Liver (tissue), 9 donors: Measurements from ENCODE around the gene RHNO1. TPM values are rescaled to one million over a fixed set of nuclear protein-coding genes. Genes with fewer than 3 reads are reported as not detected.
"Not testable (repeated sequence)": the region's sequence is repeated elsewhere in the genome, so short reads cannot be mapped to it uniquely, and the experiment has no call there.

Experiments used
- DNase-seq: peaks from one replicate; pipeline ENCODE4 v3.0.0-alpha.2; 2017; ENCODE audit warnings: low spot score
- H3K27ac ChIP-seq, 2 donors: one replicate each; pipeline ENCODE4 v1.7.0; 2013; ENCODE audit warnings: inconsistent platforms in 2 of 2, low read length in 2 of 2, control low read depth in 1 of 2, low read depth in 1 of 2, mild to moderate bottlenecking in 1 of 2
- H3K27me3 ChIP-seq, 4 donors: one replicate each; pipeline versions ENCODE4 v1.6.1 to v1.7.0; 2013; ENCODE audit warnings: low read length in 3 of 4, inconsistent platforms in 1 of 4, mild to moderate bottlenecking in 1 of 4, moderate library complexity in 1 of 4; ENCODE audit not compliant: control insufficient read depth in 4 of 4, insufficient read depth in 4 of 4
- H3K36me3 ChIP-seq, 4 donors: one replicate each; pipeline versions ENCODE4 v1.6.1 to v1.7.0; 2013; ENCODE audit warnings: low read length in 3 of 4, mild to moderate bottlenecking in 3 of 4, low read depth in 1 of 4, moderate library complexity in 1 of 4; ENCODE audit not compliant: control insufficient read depth in 4 of 4, insufficient read depth in 3 of 4
- H3K4me1 ChIP-seq, 4 donors: one replicate each; pipeline versions ENCODE4 v1.6.1 to v1.7.0; 2013; ENCODE audit warnings: low read length in 3 of 4, mild to moderate bottlenecking in 3 of 4, moderate library complexity in 1 of 4; ENCODE audit not compliant: control insufficient read depth in 4 of 4, insufficient read depth in 4 of 4
- H3K4me3 ChIP-seq, 3 donors: one replicate each; pipeline versions ENCODE4 v1.6.1 to v1.7.0; 2013; ENCODE audit warnings: low read length in 3 of 3, control low read depth in 1 of 3, low read depth in 1 of 3, mild to moderate bottlenecking in 1 of 3
- H3K9ac ChIP-seq, 2 donors: one replicate each; pipeline ENCODE4 v1.7.0; 2013; ENCODE audit warnings: low read length in 2 of 2, mild to moderate bottlenecking in 2 of 2, moderate library complexity in 2 of 2, control low read depth in 1 of 2, low read depth in 1 of 2
- H3K9me3 ChIP-seq, 4 donors: one replicate each; pipeline versions ENCODE4 v1.6.1 to v1.7.0; 2013; ENCODE audit warnings: low read length in 3 of 4; ENCODE audit not compliant: control insufficient read depth in 4 of 4
- CTCF ChIP-seq: fragments of 150-350 bp; IDR thresholded peaks from 2 replicates; pipeline ENCODE4 v1.5.1; 2017; ENCODE audit warnings: improper control_type of control experiment, low read depth, low read length; ENCODE audit not compliant: missing input control
- EGR1 ChIP-seq, 2 donors: IDR thresholded peaks; 2 replicates each; pipeline ENCODE4 v1.6.1; 2016 to 2018; ENCODE audit warnings: antibody characterized with exemption in 2 of 2, low read depth in 2 of 2
- FOXA1 ChIP-seq: IDR thresholded peaks from 2 replicates; pipeline ENCODE4 v1.6.1; 2016; ENCODE audit warnings: antibody characterized with exemption
- FOXA2 ChIP-seq: IDR thresholded peaks from 2 replicates; pipeline ENCODE4 v1.6.1; 2016; ENCODE audit warnings: antibody characterized with exemption
- GABPA ChIP-seq, 2 donors: IDR thresholded peaks in 1 of 2; conservative IDR thresholded peaks in 1 of 2; 2 replicates each; pipeline ENCODE4 v1.6.1; 2016; ENCODE audit warnings: antibody characterized with exemption in 2 of 2, mild to moderate bottlenecking in 1 of 2, moderate library complexity in 1 of 2
- HNF4A ChIP-seq, 2 donors: conservative IDR thresholded peaks; 2 replicates each; pipeline ENCODE4 v1.6.1; 2016; ENCODE audit warnings: antibody characterized with exemption in 2 of 2, mild to moderate bottlenecking in 2 of 2
- HNF4G ChIP-seq: IDR thresholded peaks from 2 replicates; pipeline ENCODE4 v1.6.1; 2016; ENCODE audit warnings: antibody characterized with exemption
- JUND ChIP-seq, 2 donors: IDR thresholded peaks; 2 replicates each; pipeline ENCODE4 v1.6.1; 2016; ENCODE audit warnings: antibody characterized with exemption in 2 of 2
- MAX ChIP-seq: IDR thresholded peaks from 2 replicates; pipeline ENCODE4 v1.6.1; 2016; ENCODE audit warnings: antibody characterized with exemption
- NR2F2 ChIP-seq: IDR thresholded peaks from 2 replicates; pipeline ENCODE4 v1.6.1; 2016; ENCODE audit warnings: antibody characterized with exemption
- RAD21 ChIP-seq, 2 donors: IDR thresholded peaks; 2 replicates each; pipeline ENCODE4 v1.6.1; 2016; ENCODE audit warnings: antibody characterized with exemption in 2 of 2, mild to moderate bottlenecking in 2 of 2
- RXRA ChIP-seq, 2 donors: IDR thresholded peaks; 2 replicates each; pipeline ENCODE4 v1.6.1; 2017 to 2018; ENCODE audit warnings: antibody characterized with exemption in 2 of 2, mild to moderate bottlenecking in 1 of 2
- SP1 ChIP-seq: IDR thresholded peaks from 2 replicates; pipeline ENCODE4 v1.6.1; 2018; ENCODE audit warnings: antibody characterized with exemption, mild to moderate bottlenecking
- TAF1 ChIP-seq: conservative IDR thresholded peaks from 2 replicates; pipeline ENCODE4 v1.6.1; 2016; ENCODE audit warnings: antibody characterized with exemption, mild to moderate bottlenecking
- YY1 ChIP-seq: IDR thresholded peaks from 2 replicates; pipeline ENCODE4 v1.6.1; 2016; ENCODE audit warnings: antibody characterized with exemption, mild to moderate bottlenecking
- WGBS: extraction: QIAGEN DNeasy Blood & Tissue Kit; methylation state at CpG from one replicate; pipeline ENCODE4 v1.1.7; 2013; 5-methylcytosine and 5-hydroxymethylcytosine counted together
- polyA plus RNA-seq, 2 donors: library from polyadenylated mRNA; stranded (reverse) in 1 of 2; unstranded in 1 of 2; fragments of 200-250 nt in 1 of 2; fragments of >200 nt in 1 of 2; fragmentation: Nextera tagmentation in 1 of 2; extraction: Ambion mirVana in 1 of 2; gene quantifications; one replicate each; pipeline versions ENCODE4 v1.2.1 to v1.2.3, GENCODE V29; 2013 to 2015
- total RNA-seq, 2 donors: library from RNA; depleted of rRNA; stranded (reverse); fragments of >200 nt; gene quantifications; one replicate each; pipeline ENCODE4 v1.2.3, GENCODE V29; 2014
- TF ChIP-seq, protein P1 (sequence below): IDR thresholded peaks from 2 replicates; pipeline ENCODE4 v1.6.1; 2016; ENCODE audit warnings: antibody characterized with exemption, mild to moderate bottlenecking
- TF ChIP-seq, protein P2 (sequence below): IDR thresholded peaks from 2 replicates; pipeline ENCODE4 v1.6.1; 2016; ENCODE audit warnings: antibody characterized with exemption
- donor health status: healthy.
- donor health status: healthy.
- donor health status: healthy.
- donor health status: healthy.
- donor health status: healthy.

Gene RHNO1
- total and polyA plus RNA-seq, 4 donors: 1.4 to 14.5 (median 2.8) TPM

DNA sequence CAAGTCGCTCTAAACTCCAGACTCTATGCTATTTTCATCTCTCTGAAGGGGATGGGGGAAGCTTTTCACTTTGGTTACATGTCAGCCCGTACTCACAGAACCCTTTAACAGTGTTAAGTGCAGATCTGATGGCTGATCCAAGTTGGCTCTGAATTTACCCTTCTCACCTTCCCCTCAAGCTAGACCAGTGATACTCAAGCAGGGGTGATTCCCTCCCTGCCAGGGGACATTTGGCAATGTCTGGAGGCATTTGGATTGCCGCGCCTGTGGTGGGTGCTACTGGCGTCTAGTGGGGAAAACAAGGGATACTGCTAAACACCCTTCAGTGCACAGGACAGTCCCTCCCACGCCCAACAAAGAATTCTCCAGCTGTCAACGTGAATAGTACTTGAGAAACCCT is 14.1 kb upstream of the RHNO1 start:
- no peaks in the 10 kb centered on the region for H3K4me1 ChIP-seq
- DNase-seq: no peak
- no peak for TF ChIP-seq FOXA2
- TF ChIP-seq HNF4A (conservative IDR thresholded peaks at IDR 0.05): no peak
- TF ChIP-seq EGR1 (IDR thresholded peaks at IDR 0.05; ENCODE audit: low read depth in 2 of 2): no peak
- TF ChIP-seq RAD21 (IDR thresholded peaks at IDR 0.05): no peak
- TF ChIP-seq MAX: no peak
- TF ChIP-seq JUND (IDR thresholded peaks at IDR 0.05): no peak
- TF ChIP-seq SP1: no peak
- TF ChIP-seq YY1: no peak
- TF ChIP-seq, protein P1, sequence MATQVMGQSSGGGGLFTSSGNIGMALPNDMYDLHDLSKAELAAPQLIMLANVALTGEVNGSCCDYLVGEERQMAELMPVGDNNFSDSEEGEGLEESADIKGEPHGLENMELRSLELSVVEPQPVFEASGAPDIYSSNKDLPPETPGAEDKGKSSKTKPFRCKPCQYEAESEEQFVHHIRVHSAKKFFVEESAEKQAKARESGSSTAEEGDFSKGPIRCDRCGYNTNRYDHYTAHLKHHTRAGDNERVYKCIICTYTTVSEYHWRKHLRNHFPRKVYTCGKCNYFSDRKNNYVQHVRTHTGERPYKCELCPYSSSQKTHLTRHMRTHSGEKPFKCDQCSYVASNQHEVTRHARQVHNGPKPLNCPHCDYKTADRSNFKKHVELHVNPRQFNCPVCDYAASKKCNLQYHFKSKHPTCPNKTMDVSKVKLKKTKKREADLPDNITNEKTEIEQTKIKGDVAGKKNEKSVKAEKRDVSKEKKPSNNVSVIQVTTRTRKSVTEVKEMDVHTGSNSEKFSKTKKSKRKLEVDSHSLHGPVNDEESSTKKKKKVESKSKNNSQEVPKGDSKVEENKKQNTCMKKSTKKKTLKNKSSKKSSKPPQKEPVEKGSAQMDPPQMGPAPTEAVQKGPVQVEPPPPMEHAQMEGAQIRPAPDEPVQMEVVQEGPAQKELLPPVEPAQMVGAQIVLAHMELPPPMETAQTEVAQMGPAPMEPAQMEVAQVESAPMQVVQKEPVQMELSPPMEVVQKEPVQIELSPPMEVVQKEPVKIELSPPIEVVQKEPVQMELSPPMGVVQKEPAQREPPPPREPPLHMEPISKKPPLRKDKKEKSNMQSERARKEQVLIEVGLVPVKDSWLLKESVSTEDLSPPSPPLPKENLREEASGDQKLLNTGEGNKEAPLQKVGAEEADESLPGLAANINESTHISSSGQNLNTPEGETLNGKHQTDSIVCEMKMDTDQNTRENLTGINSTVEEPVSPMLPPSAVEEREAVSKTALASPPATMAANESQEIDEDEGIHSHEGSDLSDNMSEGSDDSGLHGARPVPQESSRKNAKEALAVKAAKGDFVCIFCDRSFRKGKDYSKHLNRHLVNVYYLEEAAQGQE: no peak
- H3K36me3 ChIP-seq: peaks cover 0 to 3% (median under 1%) of the 10 kb centered on the region in 4 donors
- H3K9me3 ChIP-seq: no peaks in the 10 kb centered on the region
- 97% methylated on average over 7 of the region's 7 CpGs for WGBS
- H3K4me3 ChIP-seq: no peak overlapping the region
- H3K27ac ChIP-seq: no peak overlapping the region
- H3K27me3 ChIP-seq: no peaks in the 10 kb centered on the region
- H3K9ac ChIP-seq: no peak overlapping the region

DNA sequence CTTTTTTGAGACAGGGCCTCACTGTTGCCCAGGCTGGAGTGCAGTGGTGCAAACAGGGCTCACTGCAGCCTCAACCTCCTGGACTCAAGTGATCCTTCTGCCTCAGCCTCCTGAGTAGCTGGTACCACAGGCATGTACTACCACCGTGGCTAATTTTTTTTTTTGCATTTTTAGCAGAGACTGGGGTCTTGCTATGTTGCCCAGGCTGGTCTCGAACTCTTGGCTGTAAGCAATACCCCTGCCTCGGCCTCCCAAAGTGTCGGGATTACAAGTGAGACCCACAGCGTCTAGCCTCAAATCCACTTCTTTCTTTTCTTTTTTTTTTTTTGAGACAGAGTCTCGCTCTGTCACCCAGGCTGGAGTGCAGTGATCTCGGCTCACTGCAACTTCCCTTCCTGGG is 13.6 kb upstream of the RHNO1 start:
- H3K36me3 ChIP-seq, H3K27me3 ChIP-seq, DNase-seq, H3K27ac ChIP-seq, H3K9ac ChIP-seq, H3K4me3 ChIP-seq, H3K4me1 ChIP-seq, H3K9me3 ChIP-seq: not testable (repeated sequence)
- WGBS: 96% methylated on average over 7 of the region's 7 CpGs

DNA sequence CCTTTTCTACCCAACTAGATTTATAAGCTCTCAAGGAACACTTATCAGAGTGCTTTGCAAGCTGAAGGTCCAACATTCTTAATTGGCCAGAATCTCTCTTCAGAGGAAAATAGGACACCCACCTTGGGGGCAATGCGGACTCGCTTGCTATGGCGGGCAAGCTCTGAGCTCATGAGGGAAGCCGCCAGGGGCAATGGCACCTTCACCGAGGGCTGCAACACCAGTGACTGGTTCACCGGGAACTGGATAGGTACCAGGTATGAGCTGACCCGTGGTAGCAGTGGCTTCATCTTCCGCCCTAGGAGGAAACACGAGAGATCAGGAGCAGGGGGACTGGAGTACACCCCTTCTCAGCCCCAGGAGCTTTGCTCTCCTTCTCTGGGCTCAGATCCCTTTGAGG is 12.8 kb upstream of the RHNO1 start:
- H3K27me3 ChIP-seq: no peaks in the 10 kb centered on the region
- no peak overlapping the region for H3K4me3 ChIP-seq
- no peak overlapping the region for H3K9ac ChIP-seq
- H3K36me3 ChIP-seq: no peaks in the 10 kb centered on the region
- TF ChIP-seq EGR1 (IDR thresholded peaks at IDR 0.05; ENCODE audit: low read depth in 2 of 2): no peak
- TF ChIP-seq NR2F2: no peak
- no peak for TF ChIP-seq FOXA1
- no peak for TF ChIP-seq YY1
- TF ChIP-seq FOXA2: no peak
- TF ChIP-seq TAF1: no peak
- TF ChIP-seq, protein P1: no peak
- no peak for TF ChIP-seq MAX
- no peak for TF ChIP-seq RAD21 (IDR thresholded peaks at IDR 0.05)
- TF ChIP-seq, protein P2, sequence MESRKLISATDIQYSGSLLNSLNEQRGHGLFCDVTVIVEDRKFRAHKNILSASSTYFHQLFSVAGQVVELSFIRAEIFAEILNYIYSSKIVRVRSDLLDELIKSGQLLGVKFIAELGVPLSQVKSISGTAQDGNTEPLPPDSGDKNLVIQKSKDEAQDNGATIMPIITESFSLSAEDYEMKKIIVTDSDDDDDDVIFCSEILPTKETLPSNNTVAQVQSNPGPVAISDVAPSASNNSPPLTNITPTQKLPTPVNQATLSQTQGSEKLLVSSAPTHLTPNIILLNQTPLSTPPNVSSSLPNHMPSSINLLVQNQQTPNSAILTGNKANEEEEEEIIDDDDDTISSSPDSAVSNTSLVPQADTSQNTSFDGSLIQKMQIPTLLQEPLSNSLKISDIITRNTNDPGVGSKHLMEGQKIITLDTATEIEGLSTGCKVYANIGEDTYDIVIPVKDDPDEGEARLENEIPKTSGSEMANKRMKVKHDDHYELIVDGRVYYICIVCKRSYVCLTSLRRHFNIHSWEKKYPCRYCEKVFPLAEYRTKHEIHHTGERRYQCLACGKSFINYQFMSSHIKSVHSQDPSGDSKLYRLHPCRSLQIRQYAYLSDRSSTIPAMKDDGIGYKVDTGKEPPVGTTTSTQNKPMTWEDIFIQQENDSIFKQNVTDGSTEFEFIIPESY: no peak
- no peak for TF ChIP-seq GABPA (IDR thresholded peaks at IDR 0.05 in 1 of 2, conservative IDR thresholded peaks at IDR 0.05 in 1 of 2)
- TF ChIP-seq JUND (IDR thresholded peaks at IDR 0.05): no peak
- no peak for TF ChIP-seq HNF4A (conservative IDR thresholded peaks at IDR 0.05)
- TF ChIP-seq CTCF: no peak
- TF ChIP-seq RXRA (IDR thresholded peaks at IDR 0.05): no peak
- TF ChIP-seq HNF4G: no peak
- TF ChIP-seq SP1: no peak
- no peaks in the 10 kb centered on the region for H3K9me3 ChIP-seq
- 98% methylated on average over 9 of the region's 9 CpGs for WGBS
- no peaks in the 10 kb centered on the region for H3K4me1 ChIP-seq
- no peak overlapping the region for H3K27ac ChIP-seq
- DNase-seq: no peak
